Fibroblast of lung (primary cell): Measurements from ENCODE around the gene SGO2.

Experiments used
- EZH2 ChIP-seq: IDR thresholded peaks from 2 replicates; pipeline ENCODE4 v1.5.1; 2012; ENCODE audit warnings: low read length, control low read depth, mild to moderate bottlenecking; ENCODE audit errors: missing control alignments
- TF ChIP-seq, protein P1 (sequence below), 2 donors: IDR thresholded peaks in 1 of 2; conservative IDR thresholded peaks in 1 of 2; 1 replicate in 1 of 2; 2 replicates in 1 of 2; pipeline ENCODE4 v1.5.1; 2011 to 2012; ENCODE audit warnings: low read length in 2 of 2, control low read depth in 1 of 2, inconsistent platforms in 1 of 2, low read depth in 1 of 2, mild to moderate bottlenecking in 1 of 2

DNA sequence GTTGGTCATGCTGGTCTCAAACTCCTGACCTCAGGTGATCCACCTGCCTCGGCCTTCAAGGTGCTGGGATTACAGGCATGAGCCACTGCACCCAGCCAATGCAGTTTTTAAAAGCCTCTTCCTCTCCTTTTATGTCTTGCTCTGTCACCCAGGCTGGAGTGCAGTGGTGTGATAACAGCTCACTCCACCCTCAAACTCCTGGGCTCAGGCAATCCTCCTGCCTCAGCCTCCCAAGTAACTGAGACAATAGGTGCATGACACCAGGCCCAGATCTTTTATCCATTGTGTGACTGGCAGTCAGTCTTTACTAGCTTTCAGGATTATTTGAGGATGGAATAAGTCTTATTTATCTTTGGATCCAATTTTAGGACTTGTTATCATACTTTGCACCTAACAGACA lies 29.3 kb upstream of the SGO2 start:
- TF ChIP-seq, protein P1, sequence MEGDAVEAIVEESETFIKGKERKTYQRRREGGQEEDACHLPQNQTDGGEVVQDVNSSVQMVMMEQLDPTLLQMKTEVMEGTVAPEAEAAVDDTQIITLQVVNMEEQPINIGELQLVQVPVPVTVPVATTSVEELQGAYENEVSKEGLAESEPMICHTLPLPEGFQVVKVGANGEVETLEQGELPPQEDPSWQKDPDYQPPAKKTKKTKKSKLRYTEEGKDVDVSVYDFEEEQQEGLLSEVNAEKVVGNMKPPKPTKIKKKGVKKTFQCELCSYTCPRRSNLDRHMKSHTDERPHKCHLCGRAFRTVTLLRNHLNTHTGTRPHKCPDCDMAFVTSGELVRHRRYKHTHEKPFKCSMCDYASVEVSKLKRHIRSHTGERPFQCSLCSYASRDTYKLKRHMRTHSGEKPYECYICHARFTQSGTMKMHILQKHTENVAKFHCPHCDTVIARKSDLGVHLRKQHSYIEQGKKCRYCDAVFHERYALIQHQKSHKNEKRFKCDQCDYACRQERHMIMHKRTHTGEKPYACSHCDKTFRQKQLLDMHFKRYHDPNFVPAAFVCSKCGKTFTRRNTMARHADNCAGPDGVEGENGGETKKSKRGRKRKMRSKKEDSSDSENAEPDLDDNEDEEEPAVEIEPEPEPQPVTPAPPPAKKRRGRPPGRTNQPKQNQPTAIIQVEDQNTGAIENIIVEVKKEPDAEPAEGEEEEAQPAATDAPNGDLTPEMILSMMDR (conservative IDR thresholded peaks at IDR 0.05 in 1 of 2, IDR thresholded peaks at IDR 0.05 in 1 of 2; ENCODE audit: low read depth in 1 of 2, low read length in 2 of 2) = no peak
- no peak for TF ChIP-seq EZH2
